HG02973 (cell line): Measurements from ENCODE around the gene HSD17B8.

Source experiments
- ATAC-seq: cut with Tn5 transposase; IDR thresholded peaks from one replicate; pipeline ENCODE4 v1.9.1; 2021; ENCODE audit warnings: moderate library complexity; ENCODE audit not compliant: unreplicated experiment

The HSD17B8 gene

DNA sequence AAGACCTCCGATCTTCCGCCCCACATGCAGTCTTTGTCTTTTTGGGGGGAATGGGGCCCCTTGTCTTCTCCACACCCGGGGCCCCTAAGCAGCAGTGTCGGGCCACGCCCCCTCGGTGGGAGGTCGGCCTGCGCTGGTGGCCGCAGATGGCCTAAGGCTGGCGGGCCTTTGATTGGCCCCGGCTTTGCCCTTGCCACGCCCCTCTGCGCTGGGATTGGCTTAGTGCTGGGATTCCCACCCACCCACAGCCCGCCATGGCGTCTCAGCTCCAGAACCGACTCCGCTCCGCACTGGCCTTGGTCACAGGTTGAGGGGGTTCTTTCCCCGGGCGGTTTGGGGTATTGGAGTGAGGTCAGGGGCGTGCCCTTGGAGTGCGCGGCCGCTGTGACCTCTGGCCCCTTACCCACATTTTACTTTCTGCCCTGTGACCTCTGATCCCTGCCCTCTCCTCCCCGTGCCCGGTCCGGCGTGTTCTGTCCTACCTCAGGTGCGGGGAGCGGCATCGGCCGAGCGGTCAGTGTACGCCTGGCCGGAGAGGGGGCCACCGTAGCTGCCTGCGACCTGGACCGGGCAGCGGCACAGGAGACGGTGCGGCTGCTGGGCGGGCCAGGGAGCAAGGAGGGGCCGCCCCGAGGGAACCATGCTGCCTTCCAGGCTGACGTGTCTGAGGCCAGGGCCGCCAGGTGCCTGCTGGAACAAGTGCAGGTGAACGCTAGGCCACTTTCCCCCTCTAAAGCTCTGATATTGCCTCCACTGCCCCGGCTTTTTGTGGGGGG is at the start of gene HSD17B8:
Gene HSD17B8 (plus strand): TSS at position 241 of the 776 bp plus-strand sequence. CDS start 14 bp downstream, at position 255.
- peak; percentile 42 for ATAC-seq

DNA sequence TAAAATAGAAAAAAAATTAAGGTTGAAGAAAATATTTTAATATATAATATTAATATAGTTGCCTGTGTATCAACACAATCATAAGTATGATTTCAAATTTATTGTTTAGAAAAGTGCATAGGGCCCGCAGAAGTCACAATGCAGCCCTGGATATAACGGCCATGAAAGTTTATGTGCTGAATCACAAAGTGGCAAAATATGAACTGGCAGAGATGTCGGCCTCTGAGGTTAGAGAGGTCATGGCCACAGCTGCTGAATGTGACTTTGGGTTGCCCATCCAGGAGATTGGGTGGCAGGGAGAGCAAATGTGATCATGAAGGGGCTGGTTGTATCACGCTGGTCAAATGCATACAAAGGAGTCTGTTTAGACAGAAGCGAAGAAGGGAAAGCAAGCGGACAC is 47.9 kb upstream of the HSD17B8 start:
- ATAC-seq = no peak

- ATAC-seq = no peak
These were observed 47.5 kb upstream of the HSD17B8 start for GRCh38 chr6:33156964-33157363.

DNA sequence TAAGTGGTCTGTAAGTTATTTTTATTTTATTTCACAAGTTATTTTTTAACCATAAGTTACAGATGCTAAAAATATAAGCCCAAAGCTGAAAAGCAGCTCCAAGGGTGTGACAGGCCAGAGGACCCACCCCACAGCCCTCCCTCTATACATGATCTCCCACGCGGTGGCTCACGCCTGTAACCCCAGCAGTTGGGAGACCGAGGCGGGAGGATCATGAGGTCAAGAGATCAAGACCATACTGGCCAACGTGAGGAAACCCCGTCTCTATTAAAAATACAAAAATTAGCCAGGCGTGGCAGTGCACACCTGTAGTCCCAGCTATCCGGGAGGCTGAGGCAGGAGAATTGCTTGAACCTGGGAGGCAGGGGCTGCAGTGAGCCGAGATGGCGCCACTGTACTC is 44.4 kb upstream of the HSD17B8 start:
- ATAC-seq = no peak

DNA sequence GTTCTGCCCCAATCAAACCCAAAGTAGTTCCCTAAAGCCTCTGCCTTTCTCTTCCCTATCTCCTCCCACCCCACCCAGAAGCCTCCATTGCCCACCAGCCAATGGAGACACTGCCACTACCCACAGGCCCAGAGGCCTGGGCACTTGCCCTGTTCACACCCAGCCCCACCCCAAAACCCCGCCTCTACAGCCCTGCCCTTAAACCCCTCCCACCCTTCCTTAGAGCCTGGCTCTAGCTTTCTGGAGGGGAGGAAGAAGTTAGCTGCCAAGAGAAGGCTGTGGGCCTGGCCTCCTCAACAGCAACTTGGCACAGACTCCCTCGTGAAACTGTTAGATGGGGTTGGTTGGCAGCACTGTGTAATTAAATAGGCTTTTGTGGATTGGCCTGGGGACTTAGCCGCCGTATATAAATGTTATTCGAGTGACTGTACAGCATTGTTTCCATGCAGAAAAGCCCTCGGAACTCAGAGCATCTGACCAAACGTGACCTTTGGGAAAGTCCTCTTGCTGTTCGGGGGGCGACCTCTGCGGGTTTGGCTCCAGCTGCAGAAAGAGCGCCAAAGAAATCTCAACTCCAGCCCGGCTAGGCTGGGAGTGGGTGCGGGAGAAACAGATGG is 43.6 kb upstream of the HSD17B8 start:
- no peak for ATAC-seq

DNA sequence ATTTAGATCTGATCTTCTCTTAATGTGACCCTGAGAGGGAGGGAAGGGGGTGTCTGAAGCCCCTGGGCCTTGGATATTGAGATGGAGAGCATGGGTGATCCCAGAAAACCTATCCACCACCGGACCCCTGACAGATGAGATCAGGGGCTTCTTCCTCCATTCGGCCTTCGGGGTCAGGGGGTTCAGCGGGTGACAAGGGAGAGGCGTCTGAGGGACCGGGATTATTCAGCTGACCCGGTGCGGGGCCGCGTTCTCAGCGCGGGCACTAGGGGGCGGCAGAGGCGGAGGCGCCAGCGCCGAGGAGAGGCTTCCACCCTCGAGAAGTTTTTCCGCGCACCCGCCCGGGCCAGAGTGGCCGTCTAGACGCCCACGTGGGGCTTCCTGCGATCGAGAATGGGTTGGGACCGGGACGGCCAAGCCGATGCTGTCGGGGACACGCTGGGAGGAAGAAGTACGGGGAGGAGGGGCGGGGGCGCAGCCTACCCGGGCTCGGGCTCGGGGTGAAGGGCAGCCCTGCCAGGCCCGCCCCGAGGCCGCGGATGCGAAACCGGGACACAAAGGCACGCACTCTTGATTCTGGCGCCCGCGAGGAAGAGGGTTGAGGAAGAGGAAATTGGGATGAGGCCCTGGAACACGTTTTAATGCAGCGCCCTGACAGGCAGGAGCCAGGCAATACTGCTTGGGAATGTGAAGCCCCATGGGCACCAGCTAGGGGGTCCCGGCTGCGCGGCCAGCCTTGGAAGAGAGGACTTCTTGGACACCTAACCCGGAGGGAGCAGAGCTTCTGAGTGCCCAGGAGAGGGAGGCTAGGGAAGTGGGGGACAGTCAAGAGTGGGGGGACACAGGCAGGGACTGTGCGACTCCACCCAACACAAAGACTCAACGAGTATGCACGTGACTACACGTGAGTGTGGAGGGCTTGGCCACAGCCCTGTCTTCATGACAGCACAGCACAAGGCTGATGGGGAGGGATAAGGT is 42.8 kb upstream of the HSD17B8 start:
- ATAC-seq = no peak

DNA sequence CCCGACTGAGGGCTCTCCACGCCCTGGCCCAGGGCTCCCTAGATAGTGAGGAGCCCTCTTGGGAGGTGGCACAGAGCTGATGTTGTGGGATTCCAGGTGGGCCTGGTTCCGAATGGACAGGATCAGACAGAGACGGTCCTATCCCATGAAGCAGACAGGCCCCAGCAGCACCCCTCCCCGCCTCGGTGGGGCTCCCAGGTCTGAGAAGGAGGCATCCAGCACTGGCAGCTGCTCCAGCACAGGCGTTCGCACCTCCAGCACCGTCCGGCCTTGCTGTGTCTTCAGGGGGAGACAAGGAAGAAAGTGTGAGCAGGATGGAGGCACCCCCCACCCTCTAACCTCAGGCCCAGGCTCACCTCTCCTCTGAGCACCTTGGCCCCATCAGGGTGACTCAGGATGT is 40.9 kb upstream of the HSD17B8 start:
- ATAC-seq = no peak

- ATAC-seq = no peak
These were observed 40.3 kb upstream of the HSD17B8 start for GRCh38 chr6:33164176-33164575.

- no peak for ATAC-seq
These were observed 39.6 kb upstream of the HSD17B8 start for GRCh38 chr6:33164665-33165373.

DNA sequence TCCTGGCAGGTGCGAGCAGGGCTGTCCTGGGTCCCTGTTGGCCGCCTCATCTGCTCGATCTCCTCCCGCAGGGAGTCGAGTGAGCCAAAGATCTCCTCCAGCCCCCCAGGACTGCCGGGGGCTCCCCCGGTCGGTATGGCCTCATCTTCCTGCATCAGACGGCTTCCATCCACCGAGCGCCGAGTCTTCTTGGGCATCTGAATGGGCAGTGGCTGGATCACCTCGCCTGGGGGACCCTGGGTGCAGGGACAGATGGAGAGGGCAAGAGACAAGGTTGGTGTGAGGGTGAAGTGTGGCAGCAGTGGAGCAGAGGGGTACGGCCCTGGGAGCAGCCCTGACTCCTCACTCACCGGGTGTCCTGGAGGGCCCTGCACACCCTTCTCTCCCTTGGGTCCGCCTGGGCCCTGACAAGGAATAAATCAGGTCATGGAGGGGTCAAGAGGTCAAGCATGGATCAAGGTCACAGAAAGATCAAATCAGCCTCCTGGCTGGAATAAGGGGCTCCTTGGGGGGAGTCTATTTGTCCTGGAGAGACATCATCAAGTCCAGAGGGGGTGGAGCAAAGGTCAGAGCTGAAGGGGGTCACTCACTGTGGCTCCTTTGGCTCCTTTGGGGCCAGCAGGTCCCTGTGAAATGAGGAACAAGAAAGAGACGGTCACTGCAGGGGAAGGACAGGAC is 38.7 kb upstream of the HSD17B8 start:
- no peak for ATAC-seq

- no peak for ATAC-seq
These were observed 38.1 kb upstream of the HSD17B8 start for GRCh38 chr6:33166363-33166762.

GRCh38 chr6:33166811-33167210 is 37.6 kb upstream of the HSD17B8 start:
- ATAC-seq = no peak

DNA sequence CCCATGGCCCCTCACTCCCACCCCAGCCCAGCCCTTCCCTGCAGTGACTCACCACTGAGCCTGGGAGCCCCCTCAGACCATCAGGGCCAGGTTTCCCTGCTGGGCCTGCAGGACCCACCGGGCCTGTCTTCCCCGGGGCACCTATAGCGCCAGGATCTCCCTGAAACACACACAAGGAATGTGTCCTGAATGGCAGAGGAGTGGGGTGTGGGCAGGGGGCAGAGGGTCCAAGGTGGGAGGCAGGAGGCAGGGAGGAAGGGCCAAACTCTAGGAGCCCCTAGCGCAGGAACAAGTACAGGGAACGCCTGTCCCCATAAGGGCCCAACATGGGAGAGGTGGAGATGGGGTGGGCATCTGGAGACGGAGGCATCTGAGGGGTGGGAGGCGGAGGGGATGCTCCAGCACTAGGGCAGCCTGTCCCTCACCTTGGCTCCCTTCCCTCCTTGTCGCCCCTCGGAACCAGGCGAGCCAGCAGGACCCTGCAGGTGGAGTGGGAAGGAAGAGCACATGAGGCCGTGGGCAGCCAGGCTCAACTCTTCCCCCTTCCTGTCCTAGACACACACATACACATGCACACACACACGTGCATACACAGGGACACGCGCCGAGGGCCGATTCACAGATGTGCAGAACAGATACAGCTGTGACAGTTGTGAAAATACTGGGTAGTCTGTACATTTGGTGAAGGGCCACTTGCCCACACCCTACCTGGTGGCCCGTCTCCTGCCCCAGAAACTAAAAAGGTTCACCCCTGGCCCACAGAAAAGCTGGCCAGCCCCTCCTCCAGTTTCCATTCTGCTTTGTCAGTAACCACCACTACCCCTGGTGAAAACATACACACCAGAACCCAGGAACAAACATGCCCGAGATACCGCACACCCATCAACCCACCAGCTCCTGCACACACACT is 36.8 kb upstream of the HSD17B8 start:
- no peak for ATAC-seq

- ATAC-seq = no peak
These were observed 36.2 kb upstream of the HSD17B8 start for GRCh38 chr6:33168284-33168601.

DNA sequence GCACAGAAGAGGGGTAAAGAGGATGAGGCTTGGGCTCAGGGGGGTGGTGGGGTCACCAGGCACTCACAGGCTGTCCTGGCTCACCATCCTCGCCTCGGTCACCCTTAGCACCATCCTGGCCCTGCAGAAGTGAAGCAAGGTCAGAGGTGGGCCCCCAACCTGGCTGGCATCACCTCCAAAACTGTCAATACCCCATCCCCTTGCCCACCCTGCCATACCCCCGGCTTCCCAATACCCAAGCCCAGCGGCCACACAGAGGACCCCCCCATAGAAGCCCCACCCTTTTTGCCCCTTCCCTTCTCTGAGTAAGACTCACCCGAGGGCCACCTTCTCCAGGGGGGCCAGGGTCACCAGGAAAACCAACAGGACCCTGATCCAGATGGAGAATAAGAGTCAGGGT is 35.8 kb upstream of the HSD17B8 start:
- no peak for ATAC-seq

GRCh38 chr6:33169291-33170175 is 34.9 kb upstream of the HSD17B8 start:
- no peak for ATAC-seq

- no peak for ATAC-seq
These were observed 34.1 kb upstream of the HSD17B8 start for GRCh38 chr6:33170176-33171015.
